K562 (cell line): Measurements from ENCODE around the gene CRB2. TPM values are rescaled to one million over a fixed set of nuclear protein-coding genes. Genes with fewer than 3 reads are reported as not detected.

Experiments
- CREM ChIP-seq: IDR thresholded peaks from 2 replicates; pipeline ENCODE4 v1.6.1; 2014; ENCODE audit warnings: antibody characterized with exemption, low read depth
- DPF2 ChIP-seq: fragments of 450-650 bp; IDR thresholded peaks from 2 replicates; pipeline ENCODE4 v1.6.1; 2016
- E4F1 ChIP-seq: fragments of 250-450 bp; sonication (Bioruptor Pico); IDR thresholded peaks from 2 replicates; pipeline ENCODE4 v1.5.0; 2021; ENCODE audit warnings: mild to moderate bottlenecking, borderline replicate concordance
- FOXP4 ChIP-seq: sonication (generic); formaldehyde crosslinking; IDR thresholded peaks from 2 replicates; pipeline ENCODE4 v1.8.0; 2022; ENCODE audit warnings: mild to moderate bottlenecking, missing genetic modification reagents, borderline replicate concordance
- MLLT1 ChIP-seq, 2 experiments: fragments of 450-650 bp; IDR thresholded peaks; 2 replicates each; pipeline ENCODE4 v1.6.1; 2016
- NFRKB ChIP-seq: fragments of 450-650 bp; IDR thresholded peaks from 2 replicates; pipeline ENCODE4 v1.6.1; 2016; ENCODE audit warnings: low read depth
- NR2C2 ChIP-seq, 2 experiments: fragments of 200-800 bp in 1 of 2; sonication (Bioruptor generic) in 1 of 2; sonication (generic) in 1 of 2; formaldehyde crosslinking in 1 of 2; IDR thresholded peaks; 2 replicates each; pipeline versions ENCODE4 v1.6.1 to v1.8.0; 2016 to 2022; ENCODE audit warnings: mild to moderate bottlenecking in 1 of 2, missing compliant biosample characterization in 1 of 2, missing genetic modification characterization in 1 of 2, missing genetic modification reagents in 1 of 2
- POLR2H ChIP-seq: IDR thresholded peaks from 2 replicates; pipeline ENCODE4 v1.6.1; 2016; ENCODE audit warnings: missing genetic modification characterization, low read depth, mild to moderate bottlenecking, control low read depth, missing compliant biosample characterization, moderate library complexity
- TRIM24 ChIP-seq, 2 experiments: fragments of 450-650 bp; IDR thresholded peaks; 2 replicates each; pipeline ENCODE4 v1.6.1; 2016
- U2AF1 ChIP-seq: fragments of 200-400 bp; formaldehyde crosslinking; optimal IDR thresholded peaks from 2 replicates; pipeline ENCODE3; 2017; ENCODE audit warnings: mild to moderate bottlenecking, low read depth, low read length, moderate library complexity
- XRCC3 ChIP-seq: fragments of 450-650 bp; IDR thresholded peaks from 2 replicates; pipeline ENCODE4 v1.6.1; 2017; ENCODE audit warnings: mild to moderate bottlenecking, moderate library complexity
- ZBTB5 ChIP-seq: fragments of 450-650 bp; IDR thresholded peaks from 2 replicates; pipeline ENCODE4 v1.6.1; 2017; ENCODE audit warnings: antibody characterized with exemption
- ZFP36 ChIP-seq: fragments of 150-350 bp; IDR thresholded peaks from 2 replicates; pipeline ENCODE4 v1.6.1; 2018; ENCODE audit warnings: low read length, low read depth; ENCODE audit not compliant: partially characterized antibody
- ZNF23 ChIP-seq: fragments of 250-450 bp; sonication (Bioruptor Pico); IDR thresholded peaks from 2 replicates; pipeline ENCODE4 v1.4.0; 2020; ENCODE audit warnings: mild to moderate bottlenecking
- ZNF398 ChIP-seq: fragments of 250-450 bp; sonication (Bioruptor Pico); IDR thresholded peaks from 2 replicates; pipeline ENCODE4 v1.8.0; 2021; ENCODE audit warnings: moderate library complexity, mild to moderate bottlenecking, inconsistent platforms
- polyA plus RNA-seq, 8 experiments: library from polyadenylated mRNA; depleted of rRNA in 4 of 8; stranded (reverse) in 5 of 8; unstranded in 3 of 8; fragments of >200 nt; fragmentation: Nextera tagmentation in 2 of 8; fragmentation: Illumina TruSeq in 1 of 8; extraction: Ambion mirVana in 2 of 8; extraction: Trizol in 1 of 8; gene quantifications; 2 replicates each; pipeline versions ENCODE4 v1.2.1 to v1.2.3, GENCODE V29; 2011 to 2014; ENCODE audit warnings: inconsistent platforms in 1 of 8, missing spikeins in 1 of 8
- total RNA-seq, 7 experiments: library from RNA; depleted of rRNA in 6 of 7; stranded (reverse); fragments of >200 nt in 6 of 7; fragmentation: Illumina TruSeq in 2 of 7; extraction: Trizol in 2 of 7; gene quantifications; 2 replicates each; pipeline versions ENCODE4 v1.2.1 to v1.2.3, GENCODE V29; 2011 to 2021; ENCODE audit warnings: low replicate concordance in 1 of 7

The CRB2 gene
- total and polyA plus RNA-seq, 9 of the 15 experiments (the other 6 are each of a cell fraction or from before 2014, with no cell fraction given) = 0.13 to 1.2 (median 0.25) TPM; not detected in 2

- TF ChIP-seq MLLT1 (IDR thresholded peaks at IDR 0.05) (no peak), TRIM24 (IDR thresholded peaks at IDR 0.05) (no peak), ZBTB5 (no peak), NFRKB (0 out of 2 replicates have a peak, but pooled peaks have one; percentile 28), ZNF23 (no peak), CREM (0 out of 2 replicates have a peak, but pooled peaks have one; percentile 2), XRCC3 (no peak), POLR2H (tag) (no peak), FOXP4 (no peak), ZFP36 (peak; percentile 94), NR2C2 (CRISPR knock-in tag; IDR thresholded peaks at IDR 0.05) (no peak), NR2C2 (tag; IDR thresholded peaks at IDR 0.05) (peak; percentile 68; the same call in 1 of the 2 replicates), ZNF398 (CRISPR knock-in tag) (no peak), DPF2 (peak; percentile 53; the same call in 1 of the 2 replicates), U2AF1 (no peak), E4F1 (no peak)
These were observed 16.1 kb upstream of the CRB2 start (continued) for GRCh38 chr9:123339666-123340510.
